HEK293T (cell line): ENCODE measurements around the gene LRRC1.

ENCODE experiments used
- CTCF ChIA-PET: fragments of 350-600 bp; formaldehyde crosslinking; extraction: SDS; loops from one replicate; lab custom pipeline; 2021; ENCODE audit warnings: antibody characterized with exemption, inconsistent platforms; lab: Yijun Ruan, JAX
- POLR2A ChIA-PET: fragments of 350-600 bp; formaldehyde crosslinking; extraction: SDS; loops from one replicate; lab custom pipeline; 2020; ENCODE audit warnings: antibody characterized with exemption, inconsistent platforms; lab: Yijun Ruan, JAX
- DNase-seq: peaks from one replicate; pipeline ENCODE4 v3.0.0; 2012; ENCODE audit warnings: mixed read lengths; ENCODE audit errors: extremely low spot score
- ARNT ChIP-seq: fragments of 450-650 bp; IDR thresholded peaks from 2 replicates; pipeline ENCODE4 v1.6.1; 2017; ENCODE audit warnings: mild to moderate bottlenecking
- BHLHE40 ChIP-seq: fragments of 450-650 bp; IDR thresholded peaks from 2 replicates; pipeline ENCODE4 v1.6.1; 2016; ENCODE audit warnings: mild to moderate bottlenecking, moderate library complexity, borderline replicate concordance
- CTBP1 ChIP-seq: fragments of 450-650 bp; IDR thresholded peaks from 2 replicates; pipeline ENCODE4 v1.6.1; 2016; ENCODE audit warnings: borderline replicate concordance
- ELF4 ChIP-seq: fragments of 450-650 bp; IDR thresholded peaks from 2 replicates; pipeline ENCODE4 v1.6.1; 2017; ENCODE audit warnings: antibody characterized with exemption
- FOXA1 ChIP-seq: fragments of 450-650 bp; IDR thresholded peaks from 2 replicates; pipeline ENCODE4 v1.6.1; 2016; ENCODE audit warnings: mild to moderate bottlenecking
- FOXK2 ChIP-seq: fragments of 450-650 bp; IDR thresholded peaks from 2 replicates; pipeline ENCODE4 v1.6.1; 2016; ENCODE audit warnings: mild to moderate bottlenecking
- FOXM1 ChIP-seq: fragments of 450-650 bp; IDR thresholded peaks from 2 replicates; pipeline ENCODE4 v1.6.1; 2017; ENCODE audit warnings: mild to moderate bottlenecking, borderline replicate concordance
- HDGF ChIP-seq: fragments of 450-650 bp; IDR thresholded peaks from 2 replicates; pipeline ENCODE4 v1.6.1; 2017; ENCODE audit warnings: antibody characterized with exemption, borderline replicate concordance
- L3MBTL2 ChIP-seq: fragments of 450-650 bp; conservative IDR thresholded peaks from 2 replicates; pipeline ENCODE4 v1.6.1; 2016; ENCODE audit warnings: mild to moderate bottlenecking
- LEF1 ChIP-seq: fragments of 450-650 bp; IDR thresholded peaks from 2 replicates; pipeline ENCODE4 v1.6.1; 2017; ENCODE audit warnings: mild to moderate bottlenecking, borderline replicate concordance
- NFRKB ChIP-seq: fragments of 450-650 bp; IDR thresholded peaks from 2 replicates; pipeline ENCODE4 v1.6.1; 2016; ENCODE audit warnings: mild to moderate bottlenecking, moderate library complexity
- SP1 ChIP-seq: fragments of 450-650 bp; IDR thresholded peaks from 2 replicates; pipeline ENCODE4 v1.6.1; 2017
- SUZ12 ChIP-seq: fragments of 450-650 bp; IDR thresholded peaks from 2 replicates; pipeline ENCODE4 v1.6.1; 2016; ENCODE audit warnings: mild to moderate bottlenecking
- TARDBP ChIP-seq: fragments of 450-650 bp; IDR thresholded peaks from 2 replicates; pipeline ENCODE4 v1.6.1; 2016
- ZNF384 ChIP-seq: fragments of 450-650 bp; IDR thresholded peaks from 2 replicates; pipeline ENCODE4 v1.6.1; 2016
- TF ChIP-seq, protein P1 (sequence below): fragments of 450-650 bp; IDR thresholded peaks from 2 replicates; pipeline ENCODE4 v1.6.1; 2016

Gene LRRC1

DNA sequence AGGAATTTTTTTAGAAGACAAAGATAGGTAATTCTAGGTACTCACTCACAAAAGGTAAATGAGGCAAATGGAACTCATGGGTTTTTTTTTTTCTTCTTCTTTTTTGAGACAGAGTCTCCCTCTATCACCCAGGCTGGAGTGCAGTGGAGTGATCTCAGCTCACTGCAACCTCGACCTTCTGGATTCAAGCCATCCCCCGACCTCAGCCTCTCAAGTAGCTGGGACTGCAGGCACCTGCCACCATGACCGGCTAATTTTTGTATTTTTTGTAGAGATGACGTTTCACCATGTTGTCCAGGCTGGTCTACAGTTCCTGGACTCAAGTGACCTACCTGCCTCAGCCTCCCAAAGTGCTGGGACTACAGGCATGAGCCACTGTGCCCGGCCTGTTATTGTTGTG lies 126.1 kb downstream of the LRRC1 start:
- POLR2A ChIA-PET, result no interaction called here
- no peak for DNase-seq
- no peak for TF ChIP-seq BHLHE40
- TF ChIP-seq, protein P1, sequence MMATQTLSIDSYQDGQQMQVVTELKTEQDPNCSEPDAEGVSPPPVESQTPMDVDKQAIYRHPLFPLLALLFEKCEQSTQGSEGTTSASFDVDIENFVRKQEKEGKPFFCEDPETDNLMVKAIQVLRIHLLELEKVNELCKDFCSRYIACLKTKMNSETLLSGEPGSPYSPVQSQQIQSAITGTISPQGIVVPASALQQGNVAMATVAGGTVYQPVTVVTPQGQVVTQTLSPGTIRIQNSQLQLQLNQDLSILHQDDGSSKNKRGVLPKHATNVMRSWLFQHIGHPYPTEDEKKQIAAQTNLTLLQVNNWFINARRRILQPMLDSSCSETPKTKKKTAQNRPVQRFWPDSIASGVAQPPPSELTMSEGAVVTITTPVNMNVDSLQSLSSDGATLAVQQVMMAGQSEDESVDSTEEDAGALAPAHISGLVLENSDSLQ, result no peak
- TF ChIP-seq LEF1, result no peak
- TF ChIP-seq NFRKB, result no peak
- no peak for TF ChIP-seq CTBP1
- no peak for TF ChIP-seq FOXA1
- CTCF ChIA-PET, result no interaction called here

DNA sequence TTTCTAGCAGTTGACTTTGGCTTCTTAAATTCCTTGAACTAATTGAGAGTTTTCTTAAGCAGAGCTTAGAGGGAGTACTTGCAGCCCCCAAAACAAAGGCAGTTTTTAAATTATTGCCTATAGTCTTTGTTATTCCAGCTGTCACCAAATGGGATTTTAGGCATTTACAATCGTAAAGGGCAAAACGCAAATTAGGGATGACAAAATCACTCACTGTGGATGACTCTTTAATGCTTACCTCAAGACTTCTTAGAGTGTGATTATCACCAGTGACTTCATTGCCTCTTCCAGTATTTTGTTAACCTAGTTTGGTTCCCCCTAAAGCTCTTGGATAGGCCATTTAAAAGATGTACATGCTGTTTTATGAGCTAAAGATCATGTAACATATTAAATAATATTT lies 126.8 kb downstream of the LRRC1 start:
- POLR2A ChIA-PET, result no interaction called here
- CTCF ChIA-PET, result no interaction called here
- TF ChIP-seq ZNF384, result no peak
- TF ChIP-seq SUZ12, result no peak
- TF ChIP-seq HDGF, result no peak
- no peak for TF ChIP-seq BHLHE40
- TF ChIP-seq L3MBTL2, result no peak
- no peak for TF ChIP-seq CTBP1
- no peak for TF ChIP-seq ELF4
- no peak for TF ChIP-seq FOXK2
- no peak for DNase-seq

DNA sequence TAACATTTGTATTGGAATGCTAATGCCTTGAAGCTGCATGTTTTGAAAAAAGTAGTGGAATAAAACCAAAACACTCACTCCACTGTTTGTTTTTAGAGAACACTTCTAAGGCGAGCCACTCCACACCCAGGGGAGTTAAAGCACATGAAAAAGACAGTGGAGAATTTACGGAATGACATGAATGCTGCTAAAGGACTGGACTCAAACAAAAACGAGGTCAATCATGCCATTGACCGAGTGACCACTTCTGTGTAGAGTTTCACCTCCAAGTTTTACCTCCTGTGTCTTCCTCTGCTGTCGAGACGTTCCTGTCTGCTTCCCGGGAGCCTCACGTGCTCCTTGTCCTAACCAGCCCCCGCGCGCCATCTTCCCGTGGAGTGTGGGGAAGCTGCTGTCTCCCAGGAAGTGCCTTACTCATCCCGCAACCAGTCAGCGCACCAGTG lies 127.8 kb downstream of the LRRC1 start:
- no peak for DNase-seq
- TF ChIP-seq TARDBP (no peak), FOXK2 (no peak), BHLHE40 (no peak), LEF1 (no peak), CTBP1 (no peak), ZNF384 (no peak), FOXM1 (no peak), SUZ12 (no peak), FOXA1 (no peak), ELF4 (no peak), ARNT (no peak), HDGF (no peak), NFRKB (no peak), SP1 (no peak), L3MBTL2 (no peak)
- TF ChIP-seq, protein P1, result no peak
- ChIA-PET POLR2A (no interaction called here), CTCF (no interaction called here)

DNA sequence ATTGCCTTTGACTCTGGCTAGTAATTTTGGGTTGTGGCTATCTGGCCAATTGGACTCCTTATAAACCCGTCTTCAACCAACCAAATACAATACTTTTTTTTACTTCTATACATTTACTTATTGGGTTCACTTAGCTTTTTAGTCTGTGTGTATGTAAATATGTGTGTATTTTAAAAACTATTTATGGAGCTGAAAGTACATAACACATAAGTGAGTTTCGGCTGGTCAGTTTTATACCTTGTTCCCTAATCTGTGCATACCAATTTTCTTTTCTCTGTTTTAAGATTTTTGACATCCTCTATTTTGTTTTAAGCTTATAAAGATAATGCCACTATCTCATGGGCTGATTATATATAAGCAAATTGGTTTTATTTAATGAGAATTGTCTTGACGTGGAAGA lies 129.5 kb downstream of the LRRC1 start:
- CTCF ChIA-PET, result no interaction called here
- TF ChIP-seq ELF4 (no peak), BHLHE40 (no peak), ZNF384 (no peak), HDGF (no peak), TARDBP (no peak), FOXM1 (no peak), FOXK2 (no peak), L3MBTL2 (no peak), LEF1 (no peak), FOXA1 (no peak), SUZ12 (no peak), SP1 (no peak), ARNT (no peak), CTBP1 (no peak), NFRKB (no peak)
- TF ChIP-seq, protein P1, result no peak
- POLR2A ChIA-PET, result no interaction called here
- no peak for DNase-seq

DNA sequence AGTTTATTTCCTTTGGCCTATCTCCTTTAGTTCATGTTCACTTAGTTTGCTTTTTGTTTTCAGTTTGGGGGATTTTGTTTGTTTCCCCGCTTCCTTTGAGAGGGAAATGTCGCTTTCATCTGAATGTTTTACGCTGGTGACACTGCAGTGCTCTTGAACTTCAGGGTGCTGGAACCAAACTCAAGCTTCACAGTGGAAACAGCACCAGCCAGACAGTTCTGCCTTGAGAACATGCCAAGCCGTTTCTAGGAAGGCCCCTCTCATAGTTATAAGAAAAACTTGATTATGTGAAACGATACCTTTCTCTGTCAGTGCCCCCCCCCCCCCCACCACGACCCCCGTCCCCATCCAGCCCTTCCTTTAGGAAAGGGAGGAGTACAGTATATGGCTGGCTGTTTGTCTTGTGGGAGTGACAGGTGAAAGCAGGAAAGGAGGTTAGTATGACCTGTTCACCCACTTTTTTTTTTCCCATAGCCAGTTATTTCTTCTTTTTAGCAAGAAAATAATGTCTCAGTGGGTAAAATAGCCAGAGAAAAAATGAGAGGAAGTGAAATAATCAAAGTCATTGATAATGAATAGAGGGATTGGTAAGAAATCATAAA lies 130.1 kb downstream of the LRRC1 start:
- TF ChIP-seq TARDBP (no peak), HDGF (no peak), LEF1 (no peak), FOXA1 (no peak), ELF4 (no peak), CTBP1 (no peak), NFRKB (no peak), BHLHE40 (no peak), SP1 (no peak), FOXK2 (no peak), SUZ12 (no peak), FOXM1 (no peak), L3MBTL2 (no peak), ARNT (no peak), ZNF384 (no peak)
- TF ChIP-seq, protein P1, result no peak
- no peak for DNase-seq
- CTCF ChIA-PET, result no interaction called here
- POLR2A ChIA-PET, result no interaction called here

DNA sequence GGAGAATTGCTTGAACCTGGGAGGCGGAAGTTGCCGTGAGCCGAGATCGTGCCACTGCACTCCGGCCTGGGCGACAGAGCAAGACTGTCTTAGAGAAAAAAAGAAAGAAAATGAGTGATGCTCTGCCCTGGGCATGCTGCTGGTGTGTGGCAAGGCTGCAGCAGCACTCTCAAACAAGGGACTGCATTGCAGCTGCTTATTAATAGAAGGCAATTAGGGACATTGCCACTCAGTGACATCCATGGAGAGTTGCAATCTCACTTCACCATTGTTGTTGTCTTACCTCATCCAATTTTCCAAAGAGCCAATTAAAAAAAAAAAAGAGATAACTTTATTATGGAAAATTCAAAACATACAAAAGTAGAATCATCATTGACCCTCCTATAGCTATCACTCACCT lies 131.1 kb downstream of the LRRC1 start:
- no peak for DNase-seq
- TF ChIP-seq ARNT, result no peak
- TF ChIP-seq NFRKB, result no peak
- no peak for TF ChIP-seq LEF1
- TF ChIP-seq TARDBP, result no peak
- TF ChIP-seq SP1, result no peak
- TF ChIP-seq ELF4, result no peak
- TF ChIP-seq FOXM1, result no peak
- TF ChIP-seq FOXA1, result no peak
- no peak for TF ChIP-seq SUZ12
- no peak for TF ChIP-seq CTBP1
- TF ChIP-seq FOXK2, result no peak
- TF ChIP-seq ZNF384, result no peak
- no peak for TF ChIP-seq HDGF
- no peak for TF ChIP-seq L3MBTL2
- TF ChIP-seq BHLHE40, result no peak
- TF ChIP-seq, protein P1, result no peak
- ChIA-PET POLR2A (no interaction called here), CTCF (no interaction called here)
